K562 (cell line): ENCODE data around the gene YJEFN3.

Experiments used
- JUND ChIP-seq, 2 experiments: IDR thresholded peaks; 2 replicates in 1 of 2; 3 replicates in 1 of 2; pipeline ENCODE4 v1.6.1; 2011; ENCODE audit warnings: borderline replicate concordance in 2 of 2, low read depth in 2 of 2, low read length in 2 of 2, improper control_type of control experiment in 1 of 2, missing biosample characterization in 1 of 2, missing genetic modification characterization in 1 of 2, missing genetic modification reagents in 1 of 2
- KAT8 ChIP-seq: fragments of 450-650 bp; IDR thresholded peaks from 2 replicates; pipeline ENCODE4 v1.6.1; 2016; ENCODE audit warnings: low read depth, mild to moderate bottlenecking
- LARP7 ChIP-seq: fragments of 450-650 bp; IDR thresholded peaks from 2 replicates; pipeline ENCODE4 v1.6.1; 2016
- PCBP1 ChIP-seq: fragments of 200-400 bp; formaldehyde crosslinking; IDR thresholded peaks from 2 replicates; pipeline ENCODE4 v1.6.1; 2018; ENCODE audit warnings: mild to moderate bottlenecking, low read depth, low read length; ENCODE audit not compliant: poor library complexity, severe bottlenecking
- POLR2AphosphoS5 ChIP-seq: IDR thresholded peaks from 2 replicates; pipeline ENCODE4 v1.6.1; 2011; ENCODE audit warnings: mild to moderate bottlenecking, low read depth, low read length, moderate library complexity; ENCODE audit not compliant: control insufficient read depth, insufficient read depth
- SREBF2 ChIP-seq: sonication (generic); formaldehyde crosslinking; IDR thresholded peaks from 2 replicates; pipeline ENCODE4 v1.4.0; 2020; ENCODE audit warnings: mild to moderate bottlenecking, missing genetic modification reagents
- TBL1XR1 ChIP-seq, 2 experiments: IDR thresholded peaks; 2 replicates each; pipeline ENCODE4 v1.6.1; 2012; ENCODE audit warnings: improper control_type of control experiment in 2 of 2, low read length in 2 of 2, mild to moderate bottlenecking in 1 of 2
- ZNF124 ChIP-seq: sonication (generic); formaldehyde crosslinking; IDR thresholded peaks from 2 replicates; pipeline ENCODE4 v1.8.1; 2022; ENCODE audit warnings: missing genetic modification reagents
- ZNF253 ChIP-seq: fragments of 250-450 bp; sonication (Bioruptor Pico); conservative IDR thresholded peaks from 2 replicates; pipeline ENCODE4 v1.6.1; 2021; ENCODE audit warnings: mild to moderate bottlenecking
- TF ChIP-seq, protein P1 (sequence below): sonication (generic); formaldehyde crosslinking; IDR thresholded peaks from 2 replicates; pipeline ENCODE4 v1.5.0; 2020; ENCODE audit warnings: missing genetic modification reagents
- TF ChIP-seq, protein P2 (sequence below), 2 experiments: IDR thresholded peaks; 2 replicates each; pipeline ENCODE4 v1.6.1; 2011; ENCODE audit warnings: borderline replicate concordance in 1 of 2, control low read depth in 1 of 2, low read depth in 1 of 2, low read length in 1 of 2, mild to moderate bottlenecking in 1 of 2, mixed read lengths in 1 of 2, moderate library complexity in 1 of 2; ENCODE audit not compliant: insufficient read depth in 1 of 2, insufficient read length in 1 of 2, poor library complexity in 1 of 2, severe bottlenecking in 1 of 2; ENCODE audit errors: extremely low read depth in 1 of 2
- TF ChIP-seq, protein P3 (sequence below): fragments of 250-450 bp; sonication (Bioruptor Pico); IDR thresholded peaks from 2 replicates; pipeline ENCODE4 v1.5.0; 2020; ENCODE audit warnings: mild to moderate bottlenecking, borderline replicate concordance
- TF ChIP-seq, protein P4 (sequence below): sonication (generic); formaldehyde crosslinking; IDR thresholded peaks from 2 replicates; pipeline ENCODE4 v1.4.0; 2020; ENCODE audit warnings: mild to moderate bottlenecking, missing genetic modification reagents
- TF ChIP-seq, protein P5 (sequence below): fragments of 450-650 bp; IDR thresholded peaks from 2 replicates; pipeline ENCODE4 v1.6.1; 2014; ENCODE audit warnings: low read depth, mild to moderate bottlenecking, moderate library complexity, borderline replicate concordance

DNA sequence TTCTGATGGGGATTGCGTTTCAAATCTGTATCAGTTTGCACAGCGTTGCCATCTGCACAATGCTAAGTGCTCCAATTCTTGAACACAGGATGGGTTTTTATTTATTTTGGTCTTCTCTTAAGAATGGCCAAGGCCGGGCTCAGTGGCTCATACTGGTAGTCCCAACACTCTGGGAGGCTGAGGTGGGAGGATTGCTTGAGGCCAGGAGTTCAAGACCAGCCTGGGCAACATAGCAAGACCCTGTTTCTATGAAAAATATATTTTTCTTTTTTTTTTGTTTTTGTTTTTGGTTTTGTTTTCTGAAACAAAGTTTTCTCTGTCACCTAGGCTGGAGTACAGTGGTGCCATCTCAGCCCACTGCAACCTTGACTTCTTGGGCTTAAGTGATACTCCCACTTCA, 5.5 kb upstream of the YJEFN3 start:
- TF ChIP-seq, protein P1, sequence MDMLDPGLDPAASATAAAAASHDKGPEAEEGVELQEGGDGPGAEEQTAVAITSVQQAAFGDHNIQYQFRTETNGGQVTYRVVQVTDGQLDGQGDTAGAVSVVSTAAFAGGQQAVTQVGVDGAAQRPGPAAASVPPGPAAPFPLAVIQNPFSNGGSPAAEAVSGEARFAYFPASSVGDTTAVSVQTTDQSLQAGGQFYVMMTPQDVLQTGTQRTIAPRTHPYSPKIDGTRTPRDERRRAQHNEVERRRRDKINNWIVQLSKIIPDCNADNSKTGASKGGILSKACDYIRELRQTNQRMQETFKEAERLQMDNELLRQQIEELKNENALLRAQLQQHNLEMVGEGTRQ (CRISPR knock-in tag): no peak
- TF ChIP-seq, protein P2, sequence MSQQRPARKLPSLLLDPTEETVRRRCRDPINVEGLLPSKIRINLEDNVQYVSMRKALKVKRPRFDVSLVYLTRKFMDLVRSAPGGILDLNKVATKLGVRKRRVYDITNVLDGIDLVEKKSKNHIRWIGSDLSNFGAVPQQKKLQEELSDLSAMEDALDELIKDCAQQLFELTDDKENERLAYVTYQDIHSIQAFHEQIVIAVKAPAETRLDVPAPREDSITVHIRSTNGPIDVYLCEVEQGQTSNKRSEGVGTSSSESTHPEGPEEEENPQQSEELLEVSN (IDR thresholded peaks at IDR 0.05; ENCODE audit: borderline replicate concordance in 1 of 2, extremely low read depth in 1 of 2, insufficient read depth in 1 of 2, insufficient read length in 1 of 2, low read depth in 1 of 2, low read length in 1 of 2, poor library complexity in 1 of 2, severe bottlenecking in 1 of 2): no peak
- TF ChIP-seq, protein P3, sequence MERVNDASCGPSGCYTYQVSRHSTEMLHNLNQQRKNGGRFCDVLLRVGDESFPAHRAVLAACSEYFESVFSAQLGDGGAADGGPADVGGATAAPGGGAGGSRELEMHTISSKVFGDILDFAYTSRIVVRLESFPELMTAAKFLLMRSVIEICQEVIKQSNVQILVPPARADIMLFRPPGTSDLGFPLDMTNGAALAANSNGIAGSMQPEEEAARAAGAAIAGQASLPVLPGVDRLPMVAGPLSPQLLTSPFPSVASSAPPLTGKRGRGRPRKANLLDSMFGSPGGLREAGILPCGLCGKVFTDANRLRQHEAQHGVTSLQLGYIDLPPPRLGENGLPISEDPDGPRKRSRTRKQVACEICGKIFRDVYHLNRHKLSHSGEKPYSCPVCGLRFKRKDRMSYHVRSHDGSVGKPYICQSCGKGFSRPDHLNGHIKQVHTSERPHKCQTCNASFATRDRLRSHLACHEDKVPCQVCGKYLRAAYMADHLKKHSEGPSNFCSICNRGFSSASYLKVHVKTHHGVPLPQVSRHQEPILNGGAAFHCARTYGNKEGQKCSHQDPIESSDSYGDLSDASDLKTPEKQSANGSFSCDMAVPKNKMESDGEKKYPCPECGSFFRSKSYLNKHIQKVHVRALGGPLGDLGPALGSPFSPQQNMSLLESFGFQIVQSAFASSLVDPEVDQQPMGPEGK (CRISPR knock-in tag): no peak
- no peak for TF ChIP-seq JUND (IDR thresholded peaks at IDR 0.05; ENCODE audit: borderline replicate concordance, low read depth, low read length)
- no peak for TF ChIP-seq JUND (tag; IDR thresholded peaks at IDR 0.05; ENCODE audit: borderline replicate concordance, low read depth, low read length)
- TF ChIP-seq KAT8: no peak
- TF ChIP-seq, protein P4, sequence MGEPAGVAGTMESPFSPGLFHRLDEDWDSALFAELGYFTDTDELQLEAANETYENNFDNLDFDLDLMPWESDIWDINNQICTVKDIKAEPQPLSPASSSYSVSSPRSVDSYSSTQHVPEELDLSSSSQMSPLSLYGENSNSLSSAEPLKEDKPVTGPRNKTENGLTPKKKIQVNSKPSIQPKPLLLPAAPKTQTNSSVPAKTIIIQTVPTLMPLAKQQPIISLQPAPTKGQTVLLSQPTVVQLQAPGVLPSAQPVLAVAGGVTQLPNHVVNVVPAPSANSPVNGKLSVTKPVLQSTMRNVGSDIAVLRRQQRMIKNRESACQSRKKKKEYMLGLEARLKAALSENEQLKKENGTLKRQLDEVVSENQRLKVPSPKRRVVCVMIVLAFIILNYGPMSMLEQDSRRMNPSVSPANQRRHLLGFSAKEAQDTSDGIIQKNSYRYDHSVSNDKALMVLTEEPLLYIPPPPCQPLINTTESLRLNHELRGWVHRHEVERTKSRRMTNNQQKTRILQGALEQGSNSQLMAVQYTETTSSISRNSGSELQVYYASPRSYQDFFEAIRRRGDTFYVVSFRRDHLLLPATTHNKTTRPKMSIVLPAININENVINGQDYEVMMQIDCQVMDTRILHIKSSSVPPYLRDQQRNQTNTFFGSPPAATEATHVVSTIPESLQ: no peak
- no peak for TF ChIP-seq ZNF253 (CRISPR knock-in tag)
- no peak for TF ChIP-seq PCBP1
- TF ChIP-seq SREBF2 (CRISPR knock-in tag): no peak
- TF ChIP-seq ZNF124 (CRISPR knock-in tag): no peak
- no peak for TF ChIP-seq POLR2AphosphoS5
- no peak for TF ChIP-seq LARP7
- no peak for TF ChIP-seq TBL1XR1 (IDR thresholded peaks at IDR 0.05; ENCODE audit: low read length in 2 of 2)
- TF ChIP-seq, protein P5, sequence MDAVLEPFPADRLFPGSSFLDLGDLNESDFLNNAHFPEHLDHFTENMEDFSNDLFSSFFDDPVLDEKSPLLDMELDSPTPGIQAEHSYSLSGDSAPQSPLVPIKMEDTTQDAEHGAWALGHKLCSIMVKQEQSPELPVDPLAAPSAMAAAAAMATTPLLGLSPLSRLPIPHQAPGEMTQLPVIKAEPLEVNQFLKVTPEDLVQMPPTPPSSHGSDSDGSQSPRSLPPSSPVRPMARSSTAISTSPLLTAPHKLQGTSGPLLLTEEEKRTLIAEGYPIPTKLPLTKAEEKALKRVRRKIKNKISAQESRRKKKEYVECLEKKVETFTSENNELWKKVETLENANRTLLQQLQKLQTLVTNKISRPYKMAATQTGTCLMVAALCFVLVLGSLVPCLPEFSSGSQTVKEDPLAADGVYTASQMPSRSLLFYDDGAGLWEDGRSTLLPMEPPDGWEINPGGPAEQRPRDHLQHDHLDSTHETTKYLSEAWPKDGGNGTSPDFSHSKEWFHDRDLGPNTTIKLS: no peak
